Astrocyte of the cerebellum (primary cell): Measurements from ENCODE around the gene HLCS.

Experiments
- DNase-seq: peaks from one replicate; pipeline ENCODE4 v3.0.0-alpha.2; 2011; ENCODE audit warnings: low read depth
- H3K4me3 ChIP-seq: 2 replicates; pipeline ENCODE4 v1.5.1; 2011; ENCODE audit warnings: mild to moderate bottlenecking, low read depth, low read length, moderate library complexity
- CTCF ChIP-seq: IDR thresholded peaks from 2 replicates; pipeline ENCODE4 v1.5.1; 2012; ENCODE audit warnings: low read length, low read depth, moderate library complexity, mild to moderate bottlenecking; ENCODE audit errors: missing control alignments
- in situ Hi-C: cut with HindIII; loops from 2 replicates; pipeline ENCODE4 v1.10.0; 2017; ENCODE audit warnings: low sequenced_read_pairs

HLCS gene

GRCh38 chr21:36716387-36716786 lies 250.1 kb downstream of the HLCS start:
- TF ChIP-seq CTCF, result no peak
- DNase-seq, result no peak
- in situ Hi-C loops, result no loop called here
- no peak overlapping the region for H3K4me3 ChIP-seq

- no peak for DNase-seq
- in situ Hi-C loops, result no loop called here
- TF ChIP-seq CTCF, result no peak
- H3K4me3 ChIP-seq, result no peak overlapping the region
Measured at GRCh38 chr21:36713746-36714145, 252.7 kb downstream of the HLCS start.

- in situ Hi-C loops, result no loop called here
- H3K4me3 ChIP-seq, result no peak overlapping the region
- TF ChIP-seq CTCF, result no peak
Measured at GRCh38 chr21:36710729-36711048, 255.8 kb downstream of the HLCS start.

GRCh38 chr21:36709868-36710728 lies 256.4 kb downstream of the HLCS start:
- TF ChIP-seq CTCF, result no peak
- H3K4me3 ChIP-seq, result no peak overlapping the region
- in situ Hi-C loops, result no loop called here
- DNase-seq, result no peak

More at GRCh38 chr21:36710729-36711048, 255.8 kb downstream of the HLCS start:
- no peak for DNase-seq

- no peak overlapping the region for H3K4me3 ChIP-seq
- DNase-seq, result no peak
- TF ChIP-seq CTCF, result no peak
- in situ Hi-C loops, result no loop called here
Measured at GRCh38 chr21:36709030-36709867, 257.2 kb downstream of the HLCS start.

GRCh38 chr21:36708286-36709029 lies 258.0 kb downstream of the HLCS start:
- no peak for TF ChIP-seq CTCF
- DNase-seq, result no peak
- no peak overlapping the region for H3K4me3 ChIP-seq
- in situ Hi-C loops, result no loop called here
